A549 (cell line): ENCODE results near the gene VIT.

Experiments
- CTCF ChIP-seq: fragments of >200 bp; sonication (Bioruptor Twin); formaldehyde crosslinking; IDR thresholded peaks from 3 replicates; pipeline ENCODE4 v1.5.1; 2016
- MAFK ChIP-seq: fragments of 450-650 bp; IDR thresholded peaks from 2 replicates; pipeline ENCODE4 v1.6.1; 2014; ENCODE audit not compliant: partially characterized antibody
- RAD21 ChIP-seq, 2 experiments: fragments of >200 bp in 1 of 2; sonication (Bioruptor Twin) in 1 of 2; formaldehyde crosslinking in 1 of 2; IDR thresholded peaks in 1 of 2; conservative IDR thresholded peaks in 1 of 2; 2 replicates in 1 of 2; 3 replicates in 1 of 2; pipeline ENCODE4 v1.6.1; 2012 to 2018; ENCODE audit warnings: inconsistent platforms in 1 of 2
- REST ChIP-seq: fragments of 200-600 bp; sonication (generic); IDR thresholded peaks from 2 replicates; pipeline ENCODE4 v1.6.1; 2016; ENCODE audit warnings: antibody characterized with exemption, mild to moderate bottlenecking, moderate library complexity

DNA sequence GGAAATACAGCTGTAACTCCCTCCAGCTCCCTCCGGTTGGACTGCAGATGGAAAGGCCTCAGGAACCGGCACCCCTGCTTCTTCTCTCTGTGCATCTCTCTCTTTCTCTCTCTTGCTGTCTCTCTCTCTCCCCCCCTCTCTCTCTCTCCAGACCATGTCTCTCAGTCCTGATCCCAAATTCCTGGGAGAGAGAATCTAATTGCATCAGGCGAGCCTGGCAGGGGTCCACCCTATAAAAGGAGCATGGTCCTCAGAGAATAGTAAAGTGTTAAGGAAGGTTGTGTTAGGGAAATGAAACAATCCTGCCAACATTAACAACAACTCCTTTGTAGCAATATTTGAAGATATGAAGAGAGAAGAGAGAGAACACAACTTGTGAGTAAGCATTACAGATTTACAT, 36.7 kb downstream of the VIT start:
- TF ChIP-seq CTCF, result no peak
- no peak for TF ChIP-seq MAFK
- no peak for TF ChIP-seq REST
- TF ChIP-seq RAD21 (conservative IDR thresholded peaks at IDR 0.05 in 1 of 2, IDR thresholded peaks at IDR 0.05 in 1 of 2), result no peak
